Lung (tissue), 12 donors: ENCODE data around the gene KCNIP2. TPM values are rescaled to one million over a fixed set of nuclear protein-coding genes. Genes with fewer than 3 reads are reported as not detected.

Experiments used
- ATAC-seq: fragments of 200-7000 bp; cut with Tn5 transposase; one replicate; pipeline ENCODE4 v1.9.1; 2020; ENCODE audit warnings: moderate number of reproducible peaks; ENCODE audit not compliant: insufficient read depth, low FRiP score
- DNase-seq, 3 donors: peaks; one replicate each; pipeline ENCODE4 v3.0.0-alpha.2; 2013 to 2017
- H3K27ac ChIP-seq, 2 donors: one replicate each; pipeline ENCODE4 v1.5.1; 2013; ENCODE audit warnings: mild to moderate bottlenecking in 2 of 2, moderate library complexity in 2 of 2, control low read depth in 1 of 2, inconsistent platforms in 1 of 2, low read depth in 1 of 2, low read length in 1 of 2
- H3K27me3 ChIP-seq, 3 donors: one replicate each; pipeline ENCODE4 v1.5.1; 2013; ENCODE audit warnings: low read length in 2 of 3; ENCODE audit not compliant: control insufficient read depth in 3 of 3, insufficient read depth in 3 of 3
- H3K36me3 ChIP-seq, 4 donors: one replicate each; pipeline ENCODE4 v1.5.1; 2013; ENCODE audit warnings: low read length in 4 of 4, mild to moderate bottlenecking in 1 of 4, moderate library complexity in 1 of 4; ENCODE audit not compliant: control insufficient read depth in 4 of 4, insufficient read depth in 4 of 4
- H3K4me1 ChIP-seq, 5 donors: one replicate each; pipeline ENCODE4 v1.5.1; 2013; ENCODE audit warnings: low read length in 5 of 5, mild to moderate bottlenecking in 2 of 5, moderate library complexity in 1 of 5; ENCODE audit not compliant: control insufficient read depth in 5 of 5, insufficient read depth in 5 of 5
- H3K4me3 ChIP-seq: one replicate; pipeline ENCODE4 v1.5.1; 2013; ENCODE audit warnings: mild to moderate bottlenecking, control low read depth, moderate library complexity
- H3K9ac ChIP-seq, 2 donors: one replicate each; pipeline ENCODE4 v1.5.1; 2013; ENCODE audit warnings: low read length in 2 of 2, control low read depth in 1 of 2; ENCODE audit not compliant: insufficient read depth in 1 of 2
- H3K9me3 ChIP-seq, 4 donors: one replicate each; pipeline ENCODE4 v1.5.1; 2013; ENCODE audit warnings: low read length in 3 of 4, mild to moderate bottlenecking in 1 of 4, moderate library complexity in 1 of 4; ENCODE audit not compliant: control insufficient read depth in 4 of 4, insufficient read depth in 3 of 4
- CTCF ChIP-seq: IDR thresholded peaks from 2 replicates; pipeline ENCODE4 v1.5.1; 2012; ENCODE audit warnings: mild to moderate bottlenecking; ENCODE audit errors: control extremely low read depth, extremely low read depth
- WGBS, 2 donors: extraction: QIAGEN DNeasy Blood & Tissue Kit; methylation state at CpG; one replicate each; pipeline ENCODE4 v1.1.7; 2013; 5-methylcytosine and 5-hydroxymethylcytosine counted together
- polyA plus RNA-seq, 2 donors: library from polyadenylated mRNA; stranded (reverse); fragments of 200-250 nt; gene quantifications; one replicate each; pipeline ENCODE4 v1.2.1, GENCODE V29; 2013
- total RNA-seq, 2 donors: library from RNA; depleted of rRNA in 1 of 2; stranded (reverse); fragments of >200 nt in 1 of 2; gene quantifications; one replicate each; pipeline ENCODE4 v1.2.1, GENCODE V29; 2014 to 2021
- donor health status: control.
- donor health status: control.
- donor health status: Bipolar disorder and iron deficiency.
- donor health status: healthy.
- donor health status: DM: yes; HTN: yes; CAD: no.

KCNIP2 gene
- total and polyA plus RNA-seq, 4 donors, result 0.37 to 3.1 (median 2.1) TPM

GRCh38 chr10:101878869-101879268, 35.3 kb upstream of the KCNIP2 start:
- WGBS, 2 donors, result 90 to 96% methylated on average over 3 of the region's 3 CpGs

GRCh38 chr10:101875068-101875688, 31.6 kb upstream of the KCNIP2 start:
- WGBS, 2 donors, result 60 to 73% methylated on average over 3 of the region's 3 CpGs
- H3K9me3 ChIP-seq, result no peaks in the 10 kb centered on the region
- ATAC-seq, result no peak

More at GRCh38 chr10:101878869-101879268, 35.3 kb upstream of the KCNIP2 start:
- no peak for DNase-seq
- H3K36me3 ChIP-seq, result peaks cover 0 to 10% (median 0%) of the 10 kb centered on the region in 4 donors
- H3K27ac ChIP-seq, result no peak overlapping the region
- peaks cover 0 to 8% (median 0%) of the 10 kb centered on the region in 5 donors for H3K4me1 ChIP-seq
- no peak for TF ChIP-seq CTCF
- H3K27me3 ChIP-seq, result no peaks in the 10 kb centered on the region
- H3K4me3 ChIP-seq, result no peak overlapping the region
- no peaks in the 10 kb centered on the region for H3K9me3 ChIP-seq
- H3K9ac ChIP-seq, result no peak overlapping the region
- no peak for ATAC-seq

GRCh38 chr10:101874252-101874651, 30.7 kb upstream of the KCNIP2 start:
- no peak overlapping the region for H3K4me3 ChIP-seq
- no peak overlapping the region for H3K9ac ChIP-seq
- no peaks in the 10 kb centered on the region for H3K4me1 ChIP-seq
- no peaks in the 10 kb centered on the region for H3K27me3 ChIP-seq
- H3K36me3 ChIP-seq, result peaks cover 0 to 4% (median 0%) of the 10 kb centered on the region in 4 donors
- no peak overlapping the region for H3K27ac ChIP-seq
- ATAC-seq (no peak), DNase-seq (no peak)
- H3K9me3 ChIP-seq, result no peaks in the 10 kb centered on the region
- no peak for TF ChIP-seq CTCF

More at GRCh38 chr10:101875068-101875688, 31.6 kb upstream of the KCNIP2 start:
- Histone ChIP-seq H3K4me1 (peaks cover 0 to 2% (median 0%) of the 10 kb centered on the region in 5 donors), H3K27me3 (no peaks in the 10 kb centered on the region), H3K4me3 (no peak overlapping the region), H3K9ac (no peak overlapping the region), H3K36me3 (peaks cover 0 to 6% (median 0%) of the 10 kb centered on the region in 4 donors), H3K27ac (no peak overlapping the region)
- TF ChIP-seq CTCF, result no peak
- DNase-seq, result no peak

- no peaks in the 10 kb centered on the region for H3K27me3 ChIP-seq
- ATAC-seq (no peak), DNase-seq (peak in 2 of 3 donors; percentile 12 to 39)
- no peak for TF ChIP-seq CTCF
- WGBS, 2 donors, result 45 to 69% methylated on average over 1 of the region's 1 CpG
- no peak overlapping the region for H3K9ac ChIP-seq
- no peaks in the 10 kb centered on the region for H3K4me1 ChIP-seq
- no peak overlapping the region for H3K27ac ChIP-seq
- no peak overlapping the region for H3K4me3 ChIP-seq
- no peaks in the 10 kb centered on the region for H3K9me3 ChIP-seq
- H3K36me3 ChIP-seq, result no peaks in the 10 kb centered on the region
These were observed 24.3 kb upstream of the KCNIP2 start for GRCh38 chr10:101867931-101868330.
